ENCODE results near the gene MUC13.

MUC13 gene

DNA sequence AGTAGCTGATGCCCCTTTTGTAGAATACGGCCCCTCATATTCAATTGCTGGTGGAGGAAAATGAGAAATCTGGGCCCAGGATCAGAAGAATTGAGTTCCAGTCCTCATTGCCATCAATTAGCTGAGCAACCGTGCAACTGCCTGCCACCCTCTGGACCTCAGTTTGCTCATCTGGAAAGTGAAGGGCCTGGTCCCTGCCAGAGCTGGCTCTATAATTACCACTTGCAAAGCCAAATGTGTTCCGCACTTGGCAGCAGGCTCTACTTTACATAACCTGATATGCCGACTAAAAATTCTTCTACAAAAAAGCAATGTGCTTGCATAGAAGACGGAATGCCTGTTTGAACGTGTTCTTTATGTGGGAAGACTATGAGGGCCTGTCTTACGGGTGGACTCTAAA is 38.8 kb downstream of the MUC13 start:
- TF ChIP-seq POLR2AphosphoS5 (IDR thresholded peaks at IDR 0.05; ENCODE audit: low read depth, low read length), result no peak

DNA sequence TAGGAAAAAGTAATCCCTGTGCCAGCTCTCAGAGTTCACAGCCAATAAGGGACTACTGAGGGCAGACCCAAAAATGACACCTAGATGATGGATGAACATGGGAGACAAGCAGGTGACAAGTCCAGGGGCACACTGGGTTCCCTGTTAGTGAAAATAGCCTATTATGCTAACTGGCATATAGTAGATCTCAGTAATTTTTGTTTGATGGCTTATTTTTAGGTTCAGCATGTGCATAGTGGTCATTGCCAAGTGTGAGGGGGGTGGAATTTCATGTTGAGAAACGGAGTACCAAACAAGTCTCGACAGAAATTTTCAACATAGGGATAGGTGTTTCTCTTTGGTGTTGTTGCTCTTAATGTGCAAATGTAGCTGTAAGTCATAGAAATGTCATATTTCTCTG is 41.0 kb downstream of the MUC13 start:
- TF ChIP-seq, protein P1, sequence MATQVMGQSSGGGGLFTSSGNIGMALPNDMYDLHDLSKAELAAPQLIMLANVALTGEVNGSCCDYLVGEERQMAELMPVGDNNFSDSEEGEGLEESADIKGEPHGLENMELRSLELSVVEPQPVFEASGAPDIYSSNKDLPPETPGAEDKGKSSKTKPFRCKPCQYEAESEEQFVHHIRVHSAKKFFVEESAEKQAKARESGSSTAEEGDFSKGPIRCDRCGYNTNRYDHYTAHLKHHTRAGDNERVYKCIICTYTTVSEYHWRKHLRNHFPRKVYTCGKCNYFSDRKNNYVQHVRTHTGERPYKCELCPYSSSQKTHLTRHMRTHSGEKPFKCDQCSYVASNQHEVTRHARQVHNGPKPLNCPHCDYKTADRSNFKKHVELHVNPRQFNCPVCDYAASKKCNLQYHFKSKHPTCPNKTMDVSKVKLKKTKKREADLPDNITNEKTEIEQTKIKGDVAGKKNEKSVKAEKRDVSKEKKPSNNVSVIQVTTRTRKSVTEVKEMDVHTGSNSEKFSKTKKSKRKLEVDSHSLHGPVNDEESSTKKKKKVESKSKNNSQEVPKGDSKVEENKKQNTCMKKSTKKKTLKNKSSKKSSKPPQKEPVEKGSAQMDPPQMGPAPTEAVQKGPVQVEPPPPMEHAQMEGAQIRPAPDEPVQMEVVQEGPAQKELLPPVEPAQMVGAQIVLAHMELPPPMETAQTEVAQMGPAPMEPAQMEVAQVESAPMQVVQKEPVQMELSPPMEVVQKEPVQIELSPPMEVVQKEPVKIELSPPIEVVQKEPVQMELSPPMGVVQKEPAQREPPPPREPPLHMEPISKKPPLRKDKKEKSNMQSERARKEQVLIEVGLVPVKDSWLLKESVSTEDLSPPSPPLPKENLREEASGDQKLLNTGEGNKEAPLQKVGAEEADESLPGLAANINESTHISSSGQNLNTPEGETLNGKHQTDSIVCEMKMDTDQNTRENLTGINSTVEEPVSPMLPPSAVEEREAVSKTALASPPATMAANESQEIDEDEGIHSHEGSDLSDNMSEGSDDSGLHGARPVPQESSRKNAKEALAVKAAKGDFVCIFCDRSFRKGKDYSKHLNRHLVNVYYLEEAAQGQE (IDR thresholded peaks at IDR 0.05; ENCODE audit: insufficient read depth in 1 of 2, low read depth in 2 of 2, low read length in 2 of 2), result no peak
- TF ChIP-seq POLR2AphosphoS5 (IDR thresholded peaks at IDR 0.05; ENCODE audit: low read depth, low read length) (no peak), TAF1 (IDR thresholded peaks at IDR 0.05; ENCODE audit: borderline replicate concordance, insufficient read depth, low read length) (no peak), FOXP2 (optimal IDR thresholded peaks at IDR 0.05; ENCODE audit: borderline replicate concordance, extremely low read depth, extremely low read length, insufficient read depth) (no peak)

DNA sequence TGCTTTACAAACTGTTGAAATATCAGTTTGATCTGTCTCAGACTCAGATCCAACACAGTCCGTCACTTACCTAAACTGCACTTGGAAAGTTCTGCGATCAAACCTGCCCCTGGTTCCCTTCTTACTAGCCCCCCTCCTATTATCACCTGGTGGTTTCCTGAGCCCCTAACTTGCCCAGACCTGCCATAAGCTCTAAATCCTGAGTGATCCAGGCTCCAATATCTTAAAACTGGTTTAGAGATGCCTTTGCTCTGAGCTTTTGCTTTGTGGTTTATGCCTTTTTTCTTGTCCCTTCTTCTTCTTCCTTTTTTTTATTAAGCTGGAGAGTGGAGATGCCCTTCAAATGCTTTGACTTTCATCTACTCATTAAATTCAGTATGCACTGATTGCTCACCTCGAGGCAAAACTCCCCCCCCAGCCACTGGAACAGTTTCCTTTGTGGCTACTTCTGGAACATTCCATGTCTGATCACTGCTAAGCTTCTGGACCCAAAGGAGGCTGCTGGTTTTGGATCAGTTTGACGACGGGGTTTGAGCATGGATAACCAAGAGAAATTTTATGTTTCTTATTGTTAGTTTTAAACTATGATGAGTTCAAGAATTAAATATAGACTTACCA is 43.9 kb downstream of the MUC13 start:
- TF ChIP-seq, protein P1 (IDR thresholded peaks at IDR 0.05; ENCODE audit: insufficient read depth in 1 of 2, low read depth in 2 of 2, low read length in 2 of 2), result no peak
- TF ChIP-seq SIN3A (IDR thresholded peaks at IDR 0.05; ENCODE audit: borderline replicate concordance, insufficient read depth, low read length) (no peak), FOXP2 (optimal IDR thresholded peaks at IDR 0.05; ENCODE audit: borderline replicate concordance, extremely low read depth, extremely low read length, insufficient read depth) (no peak), POLR2AphosphoS5 (IDR thresholded peaks at IDR 0.05; ENCODE audit: low read depth, low read length) (no peak), TAF1 (IDR thresholded peaks at IDR 0.05; ENCODE audit: borderline replicate concordance, insufficient read depth, low read length) (no peak)

DNA sequence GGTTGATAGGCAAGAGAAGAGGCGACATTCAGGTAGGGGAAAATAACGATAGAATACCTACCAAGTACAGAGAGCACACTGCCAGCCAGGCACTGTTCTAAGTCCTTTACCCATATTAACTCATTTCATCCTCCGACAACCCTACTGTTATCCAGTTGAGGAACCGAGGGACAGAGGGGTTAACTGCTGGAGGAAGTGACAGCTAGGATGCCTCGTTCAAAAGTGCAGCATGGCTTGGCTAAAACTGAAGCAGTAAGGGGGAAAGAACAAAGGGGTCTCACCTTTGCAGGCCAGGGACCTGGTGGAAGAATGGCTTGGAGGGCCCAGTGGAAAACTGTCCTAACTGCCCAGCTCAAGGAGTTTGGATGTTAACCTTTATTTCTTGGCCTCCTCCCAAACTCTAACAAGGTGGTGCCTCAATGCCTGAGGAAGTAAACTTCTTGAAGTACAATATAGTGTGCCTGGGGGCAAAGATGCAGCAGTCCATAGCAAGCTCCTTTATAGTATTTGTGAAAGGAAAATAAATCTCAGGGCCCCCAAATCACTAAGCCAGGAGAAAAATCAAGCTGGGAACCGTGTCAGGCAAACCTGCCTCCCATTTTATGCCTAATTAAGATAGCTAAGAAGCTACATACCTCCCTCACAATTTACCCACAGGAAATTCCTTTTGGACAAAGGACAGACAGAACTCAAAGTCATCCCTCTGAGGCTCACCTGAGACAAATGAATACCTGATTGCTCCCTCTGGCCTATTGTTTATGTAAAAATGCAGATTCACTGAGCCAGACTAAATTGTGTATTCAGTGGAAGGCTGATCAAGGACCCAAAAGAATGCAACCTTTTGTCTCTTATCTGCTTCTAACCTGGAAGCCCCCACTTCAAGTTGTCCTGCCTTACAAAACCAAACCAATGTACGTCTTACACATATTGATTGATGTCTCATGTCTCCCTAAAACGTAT is 45.8 kb downstream of the MUC13 start:
- TF ChIP-seq POLR2AphosphoS5 (IDR thresholded peaks at IDR 0.05; ENCODE audit: low read depth, low read length), result no peak
- TF ChIP-seq TAF1 (IDR thresholded peaks at IDR 0.05; ENCODE audit: borderline replicate concordance, insufficient read depth, low read length), result no peak
- no peak for TF ChIP-seq FOXP2 (optimal IDR thresholded peaks at IDR 0.05; ENCODE audit: borderline replicate concordance, extremely low read depth, extremely low read length, insufficient read depth)
- TF ChIP-seq, protein P1 (IDR thresholded peaks at IDR 0.05; ENCODE audit: insufficient read depth in 1 of 2, low read depth in 2 of 2, low read length in 2 of 2), result no peak
- TF ChIP-seq SIN3A (IDR thresholded peaks at IDR 0.05; ENCODE audit: borderline replicate concordance, insufficient read depth, low read length), result no peak

DNA sequence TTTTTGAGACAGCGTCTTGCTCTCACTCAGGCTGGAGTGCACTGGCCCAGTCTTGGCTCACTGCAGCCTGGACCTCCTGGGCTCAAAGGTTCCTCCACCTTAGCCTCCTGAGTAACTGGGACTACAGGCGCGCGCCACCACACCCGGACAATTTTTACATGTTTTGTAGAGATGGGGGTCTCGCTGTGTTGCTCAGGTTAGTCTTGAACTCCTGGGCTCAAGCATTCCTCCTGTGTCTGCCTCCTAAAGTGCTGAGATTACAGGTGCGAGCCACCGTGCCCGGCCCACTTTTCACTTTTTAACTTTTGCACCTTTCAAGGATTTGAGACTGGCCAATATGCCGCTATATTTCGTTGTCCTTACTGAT is 46.6 kb downstream of the MUC13 start:
- TF ChIP-seq SIN3A (IDR thresholded peaks at IDR 0.05; ENCODE audit: borderline replicate concordance, insufficient read depth, low read length) (no peak), FOXP2 (optimal IDR thresholded peaks at IDR 0.05; ENCODE audit: borderline replicate concordance, extremely low read depth, extremely low read length, insufficient read depth) (no peak), TAF1 (IDR thresholded peaks at IDR 0.05; ENCODE audit: borderline replicate concordance, insufficient read depth, low read length) (no peak), POLR2AphosphoS5 (IDR thresholded peaks at IDR 0.05; ENCODE audit: low read depth, low read length) (no peak)
- TF ChIP-seq, protein P1 (IDR thresholded peaks at IDR 0.05; ENCODE audit: insufficient read depth in 1 of 2, low read depth in 2 of 2, low read length in 2 of 2), result no peak
